Nephron (organoid): ENCODE data around the gene SNX27.
"Not testable (repeated sequence)": the region's sequence is repeated elsewhere in the genome, so short reads cannot be mapped to it uniquely, and the experiment has no call there.

Experiments used
- H3K27ac Mint-ChIP-seq, 3 experiments: 2 replicates each; pipeline ENCODE4 v1.8.0; 2020; ENCODE audit warnings: mixed read lengths in 3 of 3, mild to moderate bottlenecking in 2 of 3, moderate library complexity in 1 of 3
- H3K27me3 Mint-ChIP-seq: 2 replicates; pipeline ENCODE4 v1.8.0; 2021; ENCODE audit warnings: low read depth, mild to moderate bottlenecking, moderate library complexity, mixed read lengths
- H3K36me3 Mint-ChIP-seq: 2 replicates; pipeline ENCODE4 v1.8.0; 2020; ENCODE audit warnings: low read depth, mixed read lengths
- H3K4me1 Mint-ChIP-seq: 2 replicates; pipeline ENCODE4 v1.8.0; 2020; ENCODE audit warnings: mixed read lengths
- H3K4me3 Mint-ChIP-seq, 3 experiments: 2 replicates each; pipeline ENCODE4 v1.8.0; 2020; ENCODE audit warnings: mild to moderate bottlenecking in 3 of 3, mixed read lengths in 3 of 3, moderate library complexity in 2 of 3
- H3K9me3 Mint-ChIP-seq: 2 replicates; pipeline ENCODE4 v1.8.0; 2020; ENCODE audit warnings: mixed read lengths
- TF ChIP-seq, protein P1 (sequence below), 3 experiments: fragments of 200-600 bp; sonication (generic); IDR thresholded peaks; one replicate each; pipeline ENCODE4 v1.5.0; 2021; ENCODE audit warnings: antibody characterized with exemption in 3 of 3; ENCODE audit not compliant: unreplicated experiment in 3 of 3

The SNX27 gene

DNA sequence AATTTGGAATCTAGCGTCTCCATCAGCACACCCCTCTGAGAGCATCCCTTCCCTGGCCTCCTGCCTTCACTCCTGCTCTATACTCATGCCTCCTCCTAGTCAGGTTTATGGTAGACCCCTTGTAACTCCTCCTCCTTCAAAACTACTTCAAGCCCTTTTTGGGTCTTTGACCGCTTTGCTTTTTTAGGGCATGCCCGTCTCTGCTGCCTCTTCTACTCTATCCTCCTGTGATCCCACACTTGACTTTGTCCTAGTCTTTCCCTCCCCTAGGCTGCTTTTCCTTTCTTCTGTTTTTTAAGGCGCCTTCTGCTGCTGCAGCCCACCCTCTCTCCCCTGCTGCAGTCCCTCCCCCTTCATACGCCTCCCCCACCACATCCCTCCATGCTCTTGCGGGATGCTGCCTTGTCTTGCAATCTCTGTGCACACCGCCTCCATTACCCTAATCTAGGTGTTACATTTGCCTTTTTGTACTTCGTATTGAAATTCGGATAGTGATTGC lies 1.5 kb downstream of the SNX27 start:
- TF ChIP-seq, protein P1, sequence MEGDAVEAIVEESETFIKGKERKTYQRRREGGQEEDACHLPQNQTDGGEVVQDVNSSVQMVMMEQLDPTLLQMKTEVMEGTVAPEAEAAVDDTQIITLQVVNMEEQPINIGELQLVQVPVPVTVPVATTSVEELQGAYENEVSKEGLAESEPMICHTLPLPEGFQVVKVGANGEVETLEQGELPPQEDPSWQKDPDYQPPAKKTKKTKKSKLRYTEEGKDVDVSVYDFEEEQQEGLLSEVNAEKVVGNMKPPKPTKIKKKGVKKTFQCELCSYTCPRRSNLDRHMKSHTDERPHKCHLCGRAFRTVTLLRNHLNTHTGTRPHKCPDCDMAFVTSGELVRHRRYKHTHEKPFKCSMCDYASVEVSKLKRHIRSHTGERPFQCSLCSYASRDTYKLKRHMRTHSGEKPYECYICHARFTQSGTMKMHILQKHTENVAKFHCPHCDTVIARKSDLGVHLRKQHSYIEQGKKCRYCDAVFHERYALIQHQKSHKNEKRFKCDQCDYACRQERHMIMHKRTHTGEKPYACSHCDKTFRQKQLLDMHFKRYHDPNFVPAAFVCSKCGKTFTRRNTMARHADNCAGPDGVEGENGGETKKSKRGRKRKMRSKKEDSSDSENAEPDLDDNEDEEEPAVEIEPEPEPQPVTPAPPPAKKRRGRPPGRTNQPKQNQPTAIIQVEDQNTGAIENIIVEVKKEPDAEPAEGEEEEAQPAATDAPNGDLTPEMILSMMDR (IDR thresholded peaks at IDR 0.05; ENCODE audit: unreplicated experiment in 3 of 3): no peak
- Mint-ChIP-seq H3K9me3 (no peaks in the 10 kb centered on the region), H3K27me3 (no peaks in the 10 kb centered on the region), H3K4me3 (peak overlapping the region; percentile 95 to 99 (median 99)), H3K36me3 (peaks cover 9% of the 10 kb centered on the region), H3K27ac (peak overlapping the region; percentile 66 to 95 (median 95)), H3K4me1 (peaks cover 22% of the 10 kb centered on the region)

DNA sequence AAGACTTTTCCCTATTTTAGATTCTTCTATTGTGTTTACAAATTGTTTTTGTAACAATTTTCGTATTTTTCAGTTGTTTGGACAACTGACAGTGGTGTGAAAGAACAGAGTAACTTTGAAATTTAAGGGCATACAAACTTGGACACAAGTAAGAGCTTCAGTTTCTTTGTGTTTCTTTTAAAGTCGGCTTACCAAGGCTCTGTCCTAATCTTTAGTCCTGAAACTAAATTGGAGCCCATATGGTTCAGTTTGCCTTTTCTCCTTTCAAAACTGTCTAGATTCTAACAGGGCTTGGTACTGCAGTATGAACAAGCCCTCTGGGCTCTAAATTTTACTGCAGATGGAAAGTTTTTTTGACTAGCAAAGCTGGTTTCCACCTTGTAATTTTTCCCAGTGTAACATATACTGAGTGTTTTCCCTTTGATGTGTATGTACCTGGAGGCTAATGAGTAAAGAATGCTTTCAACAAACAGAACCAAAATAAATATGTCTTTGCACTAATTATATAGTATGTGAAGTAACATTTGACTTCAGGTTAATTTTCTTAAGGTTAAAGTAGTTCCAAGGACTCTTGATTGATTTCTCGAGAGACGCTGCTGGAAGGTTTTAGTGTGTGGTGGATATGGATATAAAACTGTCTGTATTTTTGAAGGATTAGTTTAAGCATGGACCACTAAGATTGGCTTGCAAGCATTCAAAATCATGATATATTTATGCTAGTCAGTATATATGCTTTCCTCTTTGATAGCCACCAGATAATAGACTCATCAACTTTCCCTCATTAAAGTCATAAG lies 4.1 kb downstream of the SNX27 start:
- Mint-ChIP-seq H3K4me1 (peaks cover 28% of the 10 kb centered on the region), H3K9me3 (no peaks in the 10 kb centered on the region), H3K36me3 (peaks cover 10% of the 10 kb centered on the region), H3K27ac (no peak overlapping the region), H3K27me3 (no peaks in the 10 kb centered on the region), H3K4me3 (peak overlapping the region in 2 of 3 experiments; percentile 11 to 72)
- TF ChIP-seq, protein P1 (IDR thresholded peaks at IDR 0.05; ENCODE audit: unreplicated experiment in 3 of 3): no peak

DNA sequence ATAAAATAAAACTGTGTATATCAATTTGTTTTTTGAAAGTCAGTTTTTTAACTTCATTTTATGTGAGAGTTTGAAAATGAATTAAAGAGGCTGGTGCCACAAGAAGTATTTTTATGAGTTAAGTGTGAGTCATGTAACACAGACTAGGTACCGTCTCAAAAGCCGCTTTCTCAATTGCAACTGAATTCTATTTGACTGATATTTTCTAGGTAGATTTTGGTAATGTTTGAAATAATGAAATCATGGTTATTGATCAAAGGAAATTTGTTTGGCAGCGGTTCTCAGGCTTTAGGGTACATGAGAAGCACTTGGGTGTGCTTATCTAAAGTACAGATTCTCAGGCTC lies 4.6 kb downstream of the SNX27 start:
- H3K27me3 Mint-ChIP-seq: no peaks in the 10 kb centered on the region
- no peaks in the 10 kb centered on the region for H3K9me3 Mint-ChIP-seq
- TF ChIP-seq, protein P1 (IDR thresholded peaks at IDR 0.05; ENCODE audit: unreplicated experiment in 3 of 3): no peak
- H3K4me1 Mint-ChIP-seq: peaks cover 33% of the 10 kb centered on the region
- no peak overlapping the region for H3K27ac Mint-ChIP-seq
- no peak overlapping the region for H3K4me3 Mint-ChIP-seq
- peaks cover 10% of the 10 kb centered on the region for H3K36me3 Mint-ChIP-seq

DNA sequence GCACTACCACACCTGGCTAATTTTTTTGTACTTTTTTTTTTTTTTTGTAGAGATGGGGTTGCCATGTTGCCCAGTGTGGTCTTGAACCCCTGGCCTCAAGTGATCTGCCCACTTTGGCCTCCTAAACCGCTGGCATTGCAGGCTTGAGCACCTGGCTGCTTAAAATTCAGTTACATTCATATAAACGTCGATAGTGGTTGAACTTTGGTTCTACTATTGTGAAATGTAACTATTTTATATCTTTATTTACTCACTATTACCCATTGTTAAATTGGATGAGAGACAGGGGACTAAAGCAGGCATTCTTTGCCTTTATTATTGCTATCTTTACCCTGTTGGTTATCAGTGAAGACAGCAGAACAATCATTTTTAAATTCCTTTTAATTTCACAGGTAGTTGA lies 6.2 kb downstream of the SNX27 start:
- TF ChIP-seq, protein P1 (IDR thresholded peaks at IDR 0.05; ENCODE audit: unreplicated experiment in 3 of 3): no peak
- H3K27ac Mint-ChIP-seq: no peak overlapping the region
- H3K27me3 Mint-ChIP-seq: no peaks in the 10 kb centered on the region
- no peak overlapping the region for H3K4me3 Mint-ChIP-seq
- H3K9me3 Mint-ChIP-seq: no peaks in the 10 kb centered on the region
- H3K36me3 Mint-ChIP-seq: peaks cover 10% of the 10 kb centered on the region
- peaks cover 38% of the 10 kb centered on the region for H3K4me1 Mint-ChIP-seq

DNA sequence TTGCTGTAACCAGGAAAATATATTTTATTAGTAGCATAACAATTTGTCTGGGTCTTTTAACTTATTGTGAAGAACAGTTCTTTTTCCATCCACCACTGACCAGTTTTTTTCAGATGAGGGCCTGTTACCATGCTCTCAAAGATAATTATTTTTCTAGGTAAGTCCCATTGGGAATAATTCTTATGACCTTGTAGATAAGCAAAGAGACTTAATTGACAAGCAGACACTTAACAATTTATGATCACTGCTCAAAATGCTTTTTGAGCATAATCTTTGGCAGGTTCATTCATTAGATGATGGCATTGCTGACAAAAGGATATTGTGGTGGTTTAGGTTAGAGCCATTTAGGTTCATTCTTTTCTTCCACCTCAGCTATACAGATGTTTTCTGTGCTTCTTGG lies 6.6 kb downstream of the SNX27 start:
- H3K27ac Mint-ChIP-seq: no peak overlapping the region
- H3K4me1 Mint-ChIP-seq: peaks cover 36% of the 10 kb centered on the region
- no peaks in the 10 kb centered on the region for H3K27me3 Mint-ChIP-seq
- H3K4me3 Mint-ChIP-seq: peak overlapping the region in 1 of 3 experiments; percentile 8
- H3K9me3 Mint-ChIP-seq: no peaks in the 10 kb centered on the region
- H3K36me3 Mint-ChIP-seq: peaks cover 10% of the 10 kb centered on the region
- TF ChIP-seq, protein P1 (IDR thresholded peaks at IDR 0.05; ENCODE audit: unreplicated experiment in 3 of 3): no peak

DNA sequence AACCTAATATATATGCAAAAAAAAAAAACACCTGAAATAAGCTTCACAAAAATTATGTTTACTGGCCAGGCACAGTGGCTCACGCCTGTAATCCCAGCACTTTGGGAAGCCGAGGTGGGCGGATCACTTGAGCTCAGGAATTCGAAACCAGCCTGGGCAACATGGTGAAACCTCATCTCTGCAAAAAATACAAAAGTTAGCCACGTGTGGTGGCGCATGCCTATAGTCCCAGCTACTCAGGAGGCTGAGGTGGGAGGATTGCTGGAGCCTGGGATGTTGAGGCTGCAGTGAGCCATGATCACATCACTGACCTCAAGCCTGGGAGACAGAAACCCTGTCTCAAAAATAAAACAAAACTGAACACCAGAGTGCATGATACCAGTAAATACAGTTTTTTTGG lies 7.1 kb downstream of the SNX27 start:
- H3K4me1 Mint-ChIP-seq: peaks cover 31% of the 10 kb centered on the region

More for the DNA sequence above, 7.1 kb downstream of the SNX27 start:
- H3K9me3 Mint-ChIP-seq, H3K27ac Mint-ChIP-seq, H3K4me3 Mint-ChIP-seq, H3K27me3 Mint-ChIP-seq: not testable (repeated sequence)
- H3K36me3 Mint-ChIP-seq: peaks cover 10% of the 10 kb centered on the region
